NCI-H146 treated with DMSO at 0.1 percent for 48 hours (cell line): ENCODE data around the gene GALNT18.

Source experiments
- DNase-seq: peaks from one replicate; lab custom pipeline; 2025; ENCODE audit not compliant: unreplicated experiment; lab: John Stamatoyannopoulos, UW

The GALNT18 gene

GRCh38 chr11:11391796-11392463 lies 229.9 kb downstream of the GALNT18 start:
- no peak for DNase-seq

- DNase-seq = no peak
Measured at GRCh38 chr11:11391169-11391568, 230.6 kb downstream of the GALNT18 start.

GRCh38 chr11:11390068-11390771 lies 231.6 kb downstream of the GALNT18 start:
- no peak for DNase-seq

GRCh38 chr11:11389238-11389637 lies 232.6 kb downstream of the GALNT18 start:
- no peak for DNase-seq

GRCh38 chr11:11387622-11388305 lies 234.0 kb downstream of the GALNT18 start:
- no peak for DNase-seq

GRCh38 chr11:11387207-11387606 lies 234.6 kb downstream of the GALNT18 start:
- no peak for DNase-seq

GRCh38 chr11:11384829-11385228 lies 237.0 kb downstream of the GALNT18 start:
- DNase-seq = no peak

GRCh38 chr11:11383995-11384394 lies 237.8 kb downstream of the GALNT18 start:
- no peak for DNase-seq

- DNase-seq = peak; percentile 74
Measured at GRCh38 chr11:11382858-11383532, 238.8 kb downstream of the GALNT18 start.

GRCh38 chr11:11381471-11382105 lies 240.2 kb downstream of the GALNT18 start:
- peak; percentile 21 for DNase-seq

GRCh38 chr11:11380883-11381282 lies 240.9 kb downstream of the GALNT18 start:
- no peak for DNase-seq

GRCh38 chr11:11380340-11380739 lies 241.5 kb downstream of the GALNT18 start:
- DNase-seq = no peak

GRCh38 chr11:11379661-11380060 lies 242.1 kb downstream of the GALNT18 start:
- no peak for DNase-seq

- no peak for DNase-seq
Measured at GRCh38 chr11:11378184-11378940, 243.4 kb downstream of the GALNT18 start.

- no peak for DNase-seq
Measured at GRCh38 chr11:11374358-11375148, 247.3 kb downstream of the GALNT18 start.

GRCh38 chr11:11373934-11374333 lies 247.9 kb downstream of the GALNT18 start:
- no peak for DNase-seq

- no peak for DNase-seq
Measured at GRCh38 chr11:11372461-11372860, 249.3 kb downstream of the GALNT18 start.

- DNase-seq = no peak
Measured at GRCh38 chr11:11370962-11371303, 250.9 kb downstream of the GALNT18 start.

GRCh38 chr11:11370255-11370961 lies 251.4 kb downstream of the GALNT18 start:
- DNase-seq = no peak
